ENCODE results near the gene CDIPT.

The CDIPT gene

DNA sequence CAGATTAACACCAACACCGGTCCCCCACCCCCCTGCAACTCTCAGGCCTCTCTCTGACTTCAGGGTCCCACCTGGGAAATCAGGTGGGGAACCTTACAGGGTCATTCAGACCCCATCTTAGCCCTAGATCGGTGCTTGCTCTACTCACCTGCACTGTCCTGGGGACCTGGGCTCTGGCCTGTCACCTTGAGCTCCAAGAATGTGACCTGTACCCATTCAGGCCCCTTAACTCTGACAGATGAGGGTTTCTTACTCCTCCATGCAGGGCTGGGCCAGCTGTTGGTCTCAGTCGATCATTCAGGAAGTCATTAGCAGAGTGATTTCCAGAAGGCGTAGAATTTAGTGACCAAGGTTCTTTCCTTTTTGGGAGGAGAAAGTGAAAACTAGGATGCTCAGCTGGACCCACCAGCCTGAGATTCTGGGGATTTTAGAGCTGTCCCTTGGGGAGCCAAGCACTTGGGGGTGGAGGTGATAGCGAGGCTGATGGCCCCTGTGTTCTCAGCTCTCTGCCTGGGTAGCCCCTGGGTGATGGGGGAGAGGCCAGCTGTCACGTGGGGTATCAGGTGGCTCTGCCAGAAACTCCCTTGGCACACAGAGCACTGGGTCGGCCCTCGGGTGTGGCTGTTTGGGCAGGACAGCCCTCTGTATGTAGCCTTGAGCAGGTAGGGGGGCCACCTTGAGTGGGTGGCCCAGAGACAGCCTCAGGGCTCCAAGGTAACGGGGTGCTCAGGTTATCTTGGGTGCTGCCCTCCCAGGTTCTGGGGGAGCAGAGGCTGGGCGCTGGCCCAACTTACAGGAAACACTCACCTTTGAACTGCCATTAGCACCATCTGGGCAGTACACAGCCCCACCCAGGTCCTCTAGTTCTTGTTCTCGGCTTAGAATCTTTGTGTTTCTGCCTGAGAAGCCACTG, 42.0 kb downstream of the CDIPT start:
- no peak for DNase-seq
- TF ChIP-seq POLR2A (IDR thresholded peaks at IDR 0.05; ENCODE audit: low read length), result no peak
- TF ChIP-seq GATA1 (IDR thresholded peaks at IDR 0.05; ENCODE audit: low read depth, low read length), result no peak

DNA sequence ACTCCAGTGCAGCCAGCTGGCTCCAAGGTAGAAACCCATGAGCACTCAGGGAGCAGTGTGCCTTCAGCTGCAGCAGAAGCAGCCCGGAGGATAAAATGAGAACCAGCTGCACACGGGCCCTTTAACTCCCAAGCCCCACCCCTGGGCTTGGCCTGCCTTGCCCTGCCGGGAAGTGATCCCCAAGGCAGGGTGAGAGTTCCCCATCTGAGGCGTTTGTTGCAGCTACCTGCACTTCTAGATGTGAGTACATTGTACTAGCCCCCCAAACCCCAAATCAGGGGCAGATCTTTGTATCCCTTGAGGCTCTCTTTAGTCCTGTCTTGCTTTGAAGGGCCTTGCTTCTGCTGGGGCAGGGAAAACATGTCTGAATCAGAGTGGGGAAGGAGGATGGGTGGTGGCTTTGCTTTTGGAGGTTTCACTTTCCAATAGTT, 42.7 kb downstream of the CDIPT start, which contains the start of gene MVP:
MVP (plus strand) TSS at position 192 of the 431 bp plus-strand sequence. CDS start 10,088 bp downstream, outside the sequence.
- DNase-seq, result peak in 1 of 2 experiments; percentile 48
- TF ChIP-seq GATA1 (IDR thresholded peaks at IDR 0.05; ENCODE audit: low read depth, low read length) (no peak), POLR2A (IDR thresholded peaks at IDR 0.05; ENCODE audit: low read length) (no peak)

DNA sequence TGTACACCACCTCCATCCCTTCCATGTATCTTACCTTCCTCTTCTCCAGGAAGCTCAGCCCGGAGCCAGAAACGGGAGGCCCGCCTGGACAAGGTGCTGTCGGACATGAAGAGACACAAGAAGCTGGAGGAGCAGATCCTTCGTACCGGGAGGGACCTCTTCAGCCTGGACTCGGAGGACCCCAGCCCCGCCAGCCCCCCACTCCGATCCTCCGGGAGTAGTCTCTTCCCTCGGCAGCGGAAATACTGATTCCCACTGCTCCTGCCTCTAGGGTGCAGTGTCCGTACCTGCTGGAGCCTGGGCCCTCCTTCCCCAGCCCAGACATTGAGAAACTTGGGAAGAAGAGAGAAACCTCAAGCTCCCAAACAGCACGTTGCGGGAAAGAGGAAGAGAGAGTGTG, 43.5 kb downstream of the CDIPT start:
- TF ChIP-seq GATA1 (IDR thresholded peaks at IDR 0.05; ENCODE audit: low read depth, low read length), result no peak
- TF ChIP-seq POLR2A (IDR thresholded peaks at IDR 0.05; ENCODE audit: low read length), result no peak
- DNase-seq, result no peak

DNA sequence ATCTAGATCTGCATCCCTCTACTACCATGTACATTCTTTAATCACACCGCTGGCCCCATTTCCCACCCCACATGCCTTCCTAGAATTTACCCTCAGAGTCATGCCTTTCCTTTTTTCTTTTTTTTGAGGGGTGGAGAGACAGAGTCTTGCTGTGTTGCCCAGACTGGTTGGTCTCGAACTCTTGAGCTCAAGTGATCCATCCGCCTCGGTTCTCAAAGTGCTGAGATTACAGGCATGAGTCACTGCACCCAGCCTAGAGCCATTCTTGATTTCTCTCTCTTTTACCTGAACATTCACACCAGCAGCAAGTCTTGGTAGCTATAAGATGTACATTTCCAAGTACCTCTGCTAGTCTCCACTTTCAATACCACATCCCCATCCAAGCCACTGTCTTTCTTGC, 44.9 kb downstream of the CDIPT start:
- DNase-seq, result no peak
- TF ChIP-seq GATA1 (IDR thresholded peaks at IDR 0.05; ENCODE audit: low read depth, low read length) (no peak), POLR2A (IDR thresholded peaks at IDR 0.05; ENCODE audit: low read length) (no peak)

DNA sequence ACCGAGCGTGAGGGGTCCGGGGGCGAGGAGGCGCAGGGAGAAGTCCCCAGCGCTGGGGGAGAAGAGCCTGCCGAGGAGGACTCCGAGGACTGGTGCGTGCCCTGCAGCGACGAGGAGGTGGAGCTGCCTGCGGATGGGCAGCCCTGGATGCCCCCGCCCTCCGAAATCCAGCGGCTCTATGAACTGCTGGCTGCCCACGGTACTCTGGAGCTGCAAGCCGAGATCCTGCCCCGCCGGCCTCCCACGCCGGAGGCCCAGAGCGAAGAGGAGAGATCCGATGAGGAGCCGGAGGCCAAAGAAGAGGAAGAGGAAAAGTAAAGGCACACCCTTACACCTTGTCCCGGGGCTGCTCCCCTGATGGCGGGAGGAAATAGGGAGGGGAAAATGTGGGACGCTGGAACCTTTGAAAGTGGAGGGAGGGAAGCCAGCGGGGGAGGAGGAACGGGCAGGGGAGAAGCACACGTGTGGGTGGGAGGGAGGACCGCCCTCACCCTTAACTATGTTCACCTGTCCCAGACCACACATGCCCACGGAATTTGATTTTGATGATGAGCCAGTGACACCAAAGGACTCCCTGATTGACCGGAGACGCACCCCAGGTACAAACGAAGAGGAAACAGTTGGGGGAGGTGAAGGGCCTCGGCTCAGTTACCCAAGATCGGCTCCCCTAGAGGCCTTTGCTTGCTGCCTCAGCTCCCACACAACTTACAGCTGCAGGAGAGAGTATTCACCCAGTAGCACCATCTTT, 46.2 kb downstream of the CDIPT start:
- DNase-seq, result peak in 1 of 2 experiments; percentile 70
- TF ChIP-seq POLR2A (IDR thresholded peaks at IDR 0.05; ENCODE audit: low read length) (no peak), GATA1 (IDR thresholded peaks at IDR 0.05; ENCODE audit: low read depth, low read length) (no peak)

DNA sequence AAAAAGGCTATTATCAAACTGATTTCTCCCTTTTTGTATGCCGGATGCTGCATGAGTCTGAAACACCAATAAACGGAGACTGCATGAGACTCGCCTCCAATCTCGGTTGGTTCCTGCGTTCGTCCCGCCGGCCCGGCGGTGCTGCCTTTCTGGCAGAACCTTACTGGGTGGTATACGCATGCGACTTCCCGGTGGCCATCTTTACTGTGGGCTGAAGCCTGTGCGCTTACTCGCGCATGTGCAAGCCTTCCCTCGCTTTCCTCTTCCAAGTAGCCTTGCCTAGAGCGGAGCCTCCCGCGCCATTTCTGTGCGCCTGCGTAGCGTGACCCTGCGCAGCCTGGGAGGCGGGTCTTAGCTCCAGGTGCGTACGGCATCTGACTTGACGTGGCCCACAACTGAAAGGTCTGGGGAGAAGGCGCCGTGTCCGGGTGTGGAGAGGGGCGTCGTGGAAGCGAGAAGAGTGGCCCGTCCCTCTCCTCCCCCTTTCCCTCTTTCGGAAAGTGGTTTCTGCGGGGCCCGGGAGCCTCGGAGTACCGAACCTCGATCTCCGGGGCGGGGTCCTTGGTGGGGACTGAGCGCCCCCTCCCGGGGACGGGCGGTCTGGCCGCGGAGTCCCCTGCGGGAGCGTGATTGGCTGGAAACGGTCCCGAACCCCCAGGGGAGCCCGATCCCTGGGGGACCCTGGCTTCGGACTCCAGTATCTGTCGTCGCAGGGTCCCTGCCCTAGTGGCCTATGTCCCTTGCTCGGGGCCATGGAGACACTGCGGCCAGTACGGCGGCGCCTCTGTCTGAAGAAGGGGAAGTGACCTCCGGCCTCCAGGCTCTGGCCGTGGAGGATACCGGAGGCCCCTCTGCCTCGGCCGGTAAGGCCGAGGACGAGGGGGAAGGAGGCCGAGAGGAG, 47.0 kb downstream of the CDIPT start, which contains the start of gene PAGR1:
PAGR1 (plus strand) TSS at position 360 of the 901 bp plus-strand sequence; CDS start at position 734, 374 bp downstream.
- peak; percentile 99 for DNase-seq
- TF ChIP-seq GATA1 (IDR thresholded peaks at IDR 0.05; ENCODE audit: low read depth, low read length) (no peak), POLR2A (IDR thresholded peaks at IDR 0.05; ENCODE audit: low read length) (peak; percentile 75)

DNA sequence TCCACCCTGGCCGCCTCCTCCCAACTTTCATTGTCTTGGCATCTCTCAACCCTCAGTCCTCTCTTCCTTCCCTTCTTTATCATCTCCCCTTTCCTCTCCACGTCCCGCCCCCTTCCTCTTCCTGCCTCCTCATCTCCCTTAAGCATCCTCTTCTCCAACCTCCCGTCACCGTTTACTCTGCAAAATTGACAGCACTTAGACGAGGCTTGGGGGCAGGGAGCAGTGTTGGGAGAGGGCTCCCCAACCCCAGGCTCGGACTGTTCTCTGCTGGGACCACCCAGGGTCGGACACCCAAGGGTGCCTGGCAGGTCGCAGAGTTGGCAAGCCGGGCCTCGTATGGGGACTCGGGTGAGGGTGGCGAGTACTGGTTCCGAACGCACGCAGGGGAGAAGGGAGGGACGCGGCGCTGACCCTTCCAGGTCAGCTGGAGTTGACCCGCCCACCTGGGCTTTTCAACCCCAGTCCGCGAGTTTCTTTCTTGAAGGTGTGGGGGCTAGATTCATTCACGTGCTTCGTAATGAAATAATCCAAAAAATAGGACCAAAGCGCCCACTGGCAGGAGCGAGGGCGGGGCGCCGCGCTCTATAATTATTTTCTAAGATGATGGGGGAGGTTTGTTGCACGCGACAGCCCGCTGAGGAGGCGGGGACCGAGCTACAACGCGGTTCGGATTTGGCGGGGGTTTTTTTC, 47.8 kb downstream of the CDIPT start:
- TF ChIP-seq POLR2A (IDR thresholded peaks at IDR 0.05; ENCODE audit: low read length) (no peak), GATA1 (IDR thresholded peaks at IDR 0.05; ENCODE audit: low read depth, low read length) (no peak)
- no peak for DNase-seq

DNA sequence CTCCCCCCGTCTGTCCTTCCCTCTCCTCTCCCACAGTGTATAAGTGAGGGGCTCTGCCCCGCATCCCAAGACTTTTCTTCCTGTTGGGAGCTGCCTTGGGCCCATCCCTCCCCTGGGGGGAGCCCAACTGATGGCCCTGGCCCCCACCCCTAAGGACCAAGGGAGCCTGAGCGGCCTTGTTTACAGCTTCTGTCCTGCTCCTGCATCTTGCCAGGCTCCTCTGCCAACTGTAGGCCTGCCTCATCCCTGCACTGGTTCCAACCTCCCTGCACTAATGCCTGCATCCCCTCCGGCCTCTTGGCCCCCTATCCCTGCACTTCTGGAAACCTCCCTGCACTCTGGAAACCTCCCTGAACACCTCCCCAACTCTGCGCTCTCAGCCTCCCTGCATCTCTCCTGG, 48.4 kb downstream of the CDIPT start:
- DNase-seq, result no peak
- TF ChIP-seq POLR2A (IDR thresholded peaks at IDR 0.05; ENCODE audit: low read length) (no peak), GATA1 (IDR thresholded peaks at IDR 0.05; ENCODE audit: low read depth, low read length) (no peak)

DNA sequence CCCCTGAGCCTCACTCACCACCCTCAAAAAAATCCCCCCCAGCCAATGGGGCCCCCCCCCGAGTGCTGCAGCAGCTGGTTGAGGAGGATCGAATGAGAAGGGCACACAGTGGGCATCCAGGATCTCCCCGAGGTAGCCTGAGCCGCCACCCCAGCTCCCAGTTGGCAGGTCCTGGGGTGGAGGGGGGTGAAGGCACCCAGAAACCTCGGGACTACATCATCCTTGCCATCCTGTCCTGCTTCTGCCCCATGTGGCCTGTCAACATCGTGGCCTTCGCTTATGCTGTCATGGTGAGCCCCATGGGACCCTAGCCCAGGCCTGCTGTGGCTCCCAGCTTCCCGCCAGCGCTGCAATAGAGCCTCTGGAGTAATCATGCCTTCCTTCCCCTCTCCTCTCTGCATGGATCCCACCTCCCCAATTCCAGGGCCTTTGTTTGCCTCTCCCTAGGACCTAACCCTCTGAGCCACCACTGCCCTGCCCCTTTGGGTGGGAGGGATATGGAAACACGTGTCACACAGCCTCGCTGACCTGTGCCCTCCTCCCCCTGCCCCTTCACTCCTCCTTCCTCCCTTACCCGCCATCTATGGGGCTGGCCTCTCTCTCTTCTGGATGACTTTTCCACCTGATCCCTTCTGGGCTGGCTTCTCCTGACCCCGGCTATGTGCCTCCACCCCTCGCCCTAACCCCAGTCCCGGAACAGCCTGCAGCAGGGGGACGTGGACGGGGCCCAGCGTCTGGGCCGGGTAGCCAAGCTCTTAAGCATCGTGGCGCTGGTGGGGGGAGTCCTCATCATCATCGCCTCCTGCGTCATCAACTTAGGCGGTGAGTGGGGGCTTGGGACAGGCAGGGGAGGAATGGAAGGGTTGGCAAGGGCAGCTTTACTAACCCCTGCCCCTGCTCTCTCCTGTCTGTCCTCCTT, 49.1 kb downstream of the CDIPT start:
- TF ChIP-seq POLR2A (IDR thresholded peaks at IDR 0.05; ENCODE audit: low read length), result no peak
- no peak for TF ChIP-seq GATA1 (IDR thresholded peaks at IDR 0.05; ENCODE audit: low read depth, low read length)
- no peak for DNase-seq

DNA sequence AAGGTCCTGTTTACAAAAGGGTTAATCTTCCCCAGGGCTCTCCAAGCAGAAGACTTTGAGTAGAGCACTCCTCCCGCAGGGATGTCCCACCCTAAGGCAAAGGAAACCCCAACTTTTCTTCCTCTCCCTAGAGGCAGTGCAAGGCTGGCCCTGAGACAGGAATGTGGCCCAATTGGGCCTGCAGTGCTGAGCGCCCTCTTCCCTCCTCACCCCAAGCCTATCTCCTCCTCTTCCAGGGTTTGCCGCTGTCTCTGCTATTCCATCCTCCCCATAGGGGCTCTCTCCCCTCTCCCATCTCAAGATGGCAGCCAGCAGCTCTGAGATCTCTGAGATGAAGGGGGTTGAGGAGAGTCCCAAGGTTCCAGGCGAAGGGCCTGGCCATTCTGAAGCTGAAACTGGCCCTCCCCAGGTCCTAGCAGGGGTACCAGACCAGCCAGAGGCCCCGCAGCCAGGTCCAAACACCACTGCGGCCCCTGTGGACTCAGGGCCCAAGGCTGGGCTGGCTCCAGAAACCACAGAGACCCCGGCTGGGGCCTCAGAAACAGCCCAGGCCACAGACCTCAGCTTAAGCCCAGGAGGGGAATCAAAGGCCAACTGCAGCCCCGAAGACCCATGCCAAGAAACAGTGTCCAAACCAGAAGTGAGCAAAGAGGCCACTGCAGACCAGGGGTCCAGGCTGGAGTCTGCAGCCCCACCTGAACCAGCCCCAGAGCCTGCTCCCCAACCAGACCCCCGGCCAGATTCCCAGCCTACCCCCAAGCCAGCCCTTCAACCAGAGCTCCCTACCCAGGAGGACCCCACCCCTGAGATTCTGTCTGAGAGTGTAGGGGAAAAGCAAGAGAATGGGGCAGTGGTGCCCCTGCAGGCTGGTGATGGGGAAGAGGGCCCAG, 50.0 kb downstream of the CDIPT start:
- no peak for TF ChIP-seq POLR2A (IDR thresholded peaks at IDR 0.05; ENCODE audit: low read length)
- TF ChIP-seq GATA1 (IDR thresholded peaks at IDR 0.05; ENCODE audit: low read depth, low read length), result no peak

More for the DNA sequence above, 50.0 kb downstream of the CDIPT start:
- no peak for DNase-seq

Measured in erythroblast (primary cell).